HG03095 (cell line): Measurements from ENCODE around the gene STAB1.
A peak's percentile ranks its signal among the peaks of the same experiment; 100 is the strongest.

Experiments
- ATAC-seq: cut with Tn5 transposase; IDR thresholded peaks from one replicate; pipeline ENCODE4 v1.9.1; 2021; ENCODE audit warnings: moderate library complexity; ENCODE audit not compliant: unreplicated experiment

STAB1 gene, protein sequence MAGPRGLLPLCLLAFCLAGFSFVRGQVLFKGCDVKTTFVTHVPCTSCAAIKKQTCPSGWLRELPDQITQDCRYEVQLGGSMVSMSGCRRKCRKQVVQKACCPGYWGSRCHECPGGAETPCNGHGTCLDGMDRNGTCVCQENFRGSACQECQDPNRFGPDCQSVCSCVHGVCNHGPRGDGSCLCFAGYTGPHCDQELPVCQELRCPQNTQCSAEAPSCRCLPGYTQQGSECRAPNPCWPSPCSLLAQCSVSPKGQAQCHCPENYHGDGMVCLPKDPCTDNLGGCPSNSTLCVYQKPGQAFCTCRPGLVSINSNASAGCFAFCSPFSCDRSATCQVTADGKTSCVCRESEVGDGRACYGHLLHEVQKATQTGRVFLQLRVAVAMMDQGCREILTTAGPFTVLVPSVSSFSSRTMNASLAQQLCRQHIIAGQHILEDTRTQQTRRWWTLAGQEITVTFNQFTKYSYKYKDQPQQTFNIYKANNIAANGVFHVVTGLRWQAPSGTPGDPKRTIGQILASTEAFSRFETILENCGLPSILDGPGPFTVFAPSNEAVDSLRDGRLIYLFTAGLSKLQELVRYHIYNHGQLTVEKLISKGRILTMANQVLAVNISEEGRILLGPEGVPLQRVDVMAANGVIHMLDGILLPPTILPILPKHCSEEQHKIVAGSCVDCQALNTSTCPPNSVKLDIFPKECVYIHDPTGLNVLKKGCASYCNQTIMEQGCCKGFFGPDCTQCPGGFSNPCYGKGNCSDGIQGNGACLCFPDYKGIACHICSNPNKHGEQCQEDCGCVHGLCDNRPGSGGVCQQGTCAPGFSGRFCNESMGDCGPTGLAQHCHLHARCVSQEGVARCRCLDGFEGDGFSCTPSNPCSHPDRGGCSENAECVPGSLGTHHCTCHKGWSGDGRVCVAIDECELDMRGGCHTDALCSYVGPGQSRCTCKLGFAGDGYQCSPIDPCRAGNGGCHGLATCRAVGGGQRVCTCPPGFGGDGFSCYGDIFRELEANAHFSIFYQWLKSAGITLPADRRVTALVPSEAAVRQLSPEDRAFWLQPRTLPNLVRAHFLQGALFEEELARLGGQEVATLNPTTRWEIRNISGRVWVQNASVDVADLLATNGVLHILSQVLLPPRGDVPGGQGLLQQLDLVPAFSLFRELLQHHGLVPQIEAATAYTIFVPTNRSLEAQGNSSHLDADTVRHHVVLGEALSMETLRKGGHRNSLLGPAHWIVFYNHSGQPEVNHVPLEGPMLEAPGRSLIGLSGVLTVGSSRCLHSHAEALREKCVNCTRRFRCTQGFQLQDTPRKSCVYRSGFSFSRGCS (N-terminal part only)

GRCh38 chr3:52494886-52495495, at the start of gene STAB1:
Gene STAB1 (plus strand): TSS chr3:52495338. CDS start chr3:52495414, 76 bp downstream.
- ATAC-seq, result no peak

- ATAC-seq, result no peak
Measured at GRCh38 chr3:52446042-52446441, 49.1 kb upstream of the STAB1 start.

DNA sequence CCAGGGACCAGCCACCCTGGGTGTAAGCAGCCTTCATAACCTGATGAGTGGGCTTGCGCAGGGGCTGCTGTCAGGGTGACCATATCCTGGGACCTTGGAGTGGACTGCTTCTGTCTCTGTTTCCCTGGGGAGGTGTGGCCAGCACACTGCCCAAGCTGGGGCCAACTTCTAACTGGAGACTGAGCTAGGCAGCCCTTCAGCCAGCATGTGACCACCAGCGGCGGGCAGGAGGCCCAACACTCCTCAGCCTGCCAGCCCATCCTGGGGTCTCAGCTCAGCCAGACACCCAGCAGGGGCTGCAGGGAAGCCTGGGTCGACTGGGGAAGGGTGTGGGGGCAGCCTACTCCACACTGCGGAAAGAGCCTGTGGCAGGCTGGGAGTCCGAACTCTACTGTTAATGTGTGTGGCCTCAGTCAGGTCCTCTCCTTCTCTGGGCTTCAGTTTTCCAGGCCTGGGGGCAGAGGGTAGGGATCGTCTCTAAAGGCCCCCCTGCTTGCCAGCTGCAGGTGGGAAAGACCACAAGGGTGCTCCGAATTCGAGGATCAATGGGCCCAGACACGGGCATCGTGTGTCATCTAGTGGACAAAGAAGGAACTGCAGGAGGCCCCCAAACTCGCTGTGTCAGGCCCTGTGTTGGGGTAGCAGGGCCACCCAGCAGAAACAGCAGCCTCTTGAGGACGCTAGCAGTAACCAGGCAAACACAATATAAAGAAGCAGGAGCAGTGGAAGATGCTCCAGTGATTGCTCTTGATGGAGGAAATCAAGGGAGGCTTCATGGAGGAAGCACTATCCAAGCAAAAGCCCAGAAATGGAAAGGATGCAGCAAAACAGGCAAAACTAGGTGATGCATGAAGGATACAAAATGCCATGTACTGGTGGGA, 48.3 kb upstream of the STAB1 start:
- ATAC-seq, result no peak

- ATAC-seq, result no peak
Measured at GRCh38 chr3:52447512-52448355, 47.4 kb upstream of the STAB1 start.

GRCh38 chr3:52450489-52451236, 44.5 kb upstream of the STAB1 start:
- no peak for ATAC-seq

DNA sequence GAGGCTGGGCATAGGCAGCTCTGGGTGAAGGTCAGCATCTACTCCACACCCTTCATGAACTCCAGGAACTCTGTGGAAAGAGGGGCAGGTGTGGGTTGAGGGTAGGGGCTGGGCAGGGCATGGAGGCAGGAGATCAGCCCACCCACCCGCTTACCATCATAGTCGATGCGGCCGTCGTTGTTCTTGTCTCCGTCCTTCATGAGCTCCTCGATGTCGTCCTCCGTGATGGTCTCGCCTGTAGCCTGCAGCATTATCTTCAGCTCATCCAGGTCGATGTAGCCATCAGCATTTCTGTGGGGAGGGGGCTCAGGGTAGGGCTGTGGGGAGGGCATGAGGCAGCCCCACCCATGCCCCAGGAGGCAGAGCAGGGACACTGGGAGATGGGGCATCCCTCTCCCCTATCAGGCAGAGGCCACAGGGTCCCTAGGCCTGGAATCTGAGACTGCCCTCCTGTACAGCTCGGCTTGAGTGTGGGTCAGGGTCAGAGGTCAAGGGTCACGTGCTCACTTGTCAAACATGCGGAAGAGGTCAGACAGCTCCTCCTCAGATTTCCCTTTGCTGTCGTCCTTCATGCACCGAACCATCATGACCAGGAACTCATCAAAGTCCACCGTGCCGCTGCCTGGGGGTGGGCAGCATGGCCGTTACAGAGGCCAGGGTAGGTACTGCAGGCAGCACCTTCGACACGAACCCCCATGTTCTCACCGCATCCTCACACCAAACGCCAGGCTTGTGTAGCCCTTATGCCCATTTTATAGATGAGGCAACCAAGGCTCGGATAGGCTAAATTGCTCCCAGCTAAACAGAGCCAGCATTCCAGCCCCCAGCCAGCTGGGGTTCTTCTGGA, 43.7 kb upstream of the STAB1 start:
- ATAC-seq, result no peak

- ATAC-seq, result no peak
Measured at GRCh38 chr3:52452126-52452525, 43.0 kb upstream of the STAB1 start.

GRCh38 chr3:52452570-52453221, 42.4 kb upstream of the STAB1 start:
- ATAC-seq, result no peak

- no peak for ATAC-seq
Measured at GRCh38 chr3:52453496-52454249, 41.5 kb upstream of the STAB1 start, which contains the start of gene TNNC1. Gene TNNC1 (minus strand): TSS chr3:52454041. CDS start chr3:52454015, 26 bp downstream.

DNA sequence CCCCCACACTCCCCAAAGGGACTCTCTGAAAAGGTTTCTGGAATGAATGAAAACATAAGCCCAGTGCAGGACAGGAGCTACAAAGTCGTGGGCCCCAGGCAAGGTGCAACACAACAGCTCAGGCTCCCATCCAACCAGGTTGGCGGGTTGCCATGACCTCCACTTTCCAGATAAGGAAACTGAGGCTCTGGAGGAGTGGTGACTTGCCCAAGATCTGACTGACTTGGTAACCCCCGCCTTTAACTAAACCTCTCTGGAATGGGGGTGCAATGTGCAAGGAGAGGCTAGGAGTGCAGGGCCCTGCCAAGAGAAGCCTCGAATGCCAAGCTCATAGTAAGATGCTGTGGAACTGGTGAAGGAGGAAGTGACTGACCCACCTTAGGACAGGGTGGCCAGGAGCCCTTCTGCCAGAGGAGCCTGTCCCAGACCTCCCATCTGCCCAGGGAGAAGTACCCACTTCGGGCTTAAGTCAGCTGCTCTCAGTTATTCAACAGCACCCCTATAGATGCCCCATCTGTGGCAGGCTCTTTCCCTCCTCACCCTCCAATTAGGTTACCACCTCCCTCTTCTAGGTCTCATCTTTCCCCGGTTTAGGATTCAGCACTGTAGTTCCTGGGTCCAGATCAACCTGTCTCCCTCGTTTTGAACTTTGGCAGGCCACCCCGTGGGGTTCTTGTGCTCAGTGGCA, 40.7 kb upstream of the STAB1 start:
- ATAC-seq, result no peak

DNA sequence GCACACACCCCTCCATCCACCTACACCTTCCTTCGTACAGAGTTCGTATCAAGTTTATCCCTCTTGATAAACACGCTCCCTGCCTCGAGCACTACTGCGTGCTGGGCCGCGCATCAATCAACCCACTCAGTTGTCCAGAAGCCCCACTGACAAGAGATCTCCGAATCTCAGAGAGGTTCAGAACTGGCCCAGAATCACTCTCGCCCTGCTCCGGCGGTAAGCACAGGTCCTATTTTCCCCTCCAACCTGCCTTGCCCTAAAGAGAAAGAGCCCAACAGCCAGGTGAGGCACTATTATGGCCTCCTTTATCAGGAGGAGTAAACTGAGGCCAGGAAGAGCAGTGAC, 40.2 kb upstream of the STAB1 start:
- no peak for ATAC-seq

- peak; percentile 67 for ATAC-seq
Measured at GRCh38 chr3:52455283-52456168, 39.6 kb upstream of the STAB1 start, which contains the start of gene NISCH. Gene NISCH (plus strand): TSS chr3:52455604. CDS start chr3:52455642, 38 bp downstream.

GRCh38 chr3:52456169-52456799, 38.9 kb upstream of the STAB1 start:
- no peak for ATAC-seq

DNA sequence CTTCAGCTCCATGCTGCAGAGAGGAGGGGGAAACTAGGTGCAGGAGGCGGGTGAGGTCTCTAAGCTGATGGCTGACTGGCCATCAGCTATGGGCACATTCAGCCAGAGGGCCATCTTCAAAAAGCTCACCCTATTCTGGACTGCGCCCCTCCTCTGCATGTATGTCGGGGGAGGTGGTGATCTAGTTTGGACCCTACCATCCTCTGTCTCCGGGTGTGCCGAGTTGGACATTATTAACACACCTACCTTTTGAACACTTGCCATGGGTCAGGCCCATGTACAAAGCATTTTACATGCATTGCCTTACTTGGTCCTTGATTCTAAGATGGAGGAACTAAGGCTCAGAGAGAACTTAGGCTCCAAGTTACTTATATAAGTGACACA, 38.3 kb upstream of the STAB1 start:
- ATAC-seq, result no peak
